Measurements from ENCODE around the gene NPLOC4. TPM values are rescaled to one million over a fixed set of nuclear protein-coding genes. Genes with fewer than 3 reads are reported as not detected.
A peak's percentile ranks its signal among the peaks of the same experiment; 100 is the strongest.

NPLOC4 gene
- total RNA-seq, 1 donor from 2014 or later: 106 TPM

- no peak for DNase-seq (ENCODE audit: low spot score)
These were observed 118.1 kb downstream of the NPLOC4 start for GRCh38 chr17:81518785-81519283.

GRCh38 chr17:81518113-81518784 lies 118.7 kb downstream of the NPLOC4 start:
- no peak for DNase-seq (ENCODE audit: low spot score)

- no peak for DNase-seq (ENCODE audit: low spot score)
These were observed 119.4 kb downstream of the NPLOC4 start for GRCh38 chr17:81517339-81518112.

- no peak for DNase-seq (ENCODE audit: low spot score)
These were observed 119.9 kb downstream of the NPLOC4 start for GRCh38 chr17:81517009-81517338.

- no peak for DNase-seq (ENCODE audit: low spot score)
These were observed 120.5 kb downstream of the NPLOC4 start for GRCh38 chr17:81516439-81516838.

- DNase-seq (ENCODE audit: low spot score): no peak
These were observed 121.3 kb downstream of the NPLOC4 start for GRCh38 chr17:81515530-81516041.

- peak; percentile 84 for DNase-seq (ENCODE audit: low spot score)
These were observed 122.0 kb downstream of the NPLOC4 start for GRCh38 chr17:81514739-81515529.

- no peak for DNase-seq (ENCODE audit: low spot score)
These were observed 122.5 kb downstream of the NPLOC4 start for GRCh38 chr17:81514489-81514738.

GRCh38 chr17:81513753-81514488 lies 123.0 kb downstream of the NPLOC4 start:
- DNase-seq (ENCODE audit: low spot score): peak; percentile 77

- DNase-seq (ENCODE audit: low spot score): peak; percentile 85
These were observed 123.5 kb downstream of the NPLOC4 start for GRCh38 chr17:81513372-81513752.

GRCh38 chr17:81512562-81513371 lies 124.1 kb downstream of the NPLOC4 start, which contains the start of gene ACTG1:
TSS of gene ACTG1 (minus strand) at chr17:81512799. CDS start at chr17:81512354, 445 bp downstream.
- DNase-seq (ENCODE audit: low spot score): peak; percentile 96

- no peak for DNase-seq (ENCODE audit: low spot score)
These were observed 124.9 kb downstream of the NPLOC4 start for GRCh38 chr17:81511804-81512561.

GRCh38 chr17:81511554-81511803 lies 125.4 kb downstream of the NPLOC4 start:
- DNase-seq (ENCODE audit: low spot score): no peak

GRCh38 chr17:81510785-81511553 lies 125.9 kb downstream of the NPLOC4 start:
- DNase-seq (ENCODE audit: low spot score): no peak

GRCh38 chr17:81509972-81510784 lies 126.7 kb downstream of the NPLOC4 start:
- DNase-seq (ENCODE audit: low spot score): no peak

- no peak for DNase-seq (ENCODE audit: low spot score)
These were observed 127.5 kb downstream of the NPLOC4 start for GRCh38 chr17:81509207-81509971.

GRCh38 chr17:81508639-81509206 lies 128.2 kb downstream of the NPLOC4 start:
- DNase-seq (ENCODE audit: low spot score): no peak

Measured in ureter (tissue), 1 donor.